Measurements from ENCODE around the gene JAKMIP1.

- no peak for TF ChIP-seq CTCF (IDR thresholded peaks at IDR 0.05)
- no peak for TF ChIP-seq POLR2A (IDR thresholded peaks at IDR 0.05)
These were observed 37.5 kb downstream of the JAKMIP1 start for GRCh38 chr4:6162885-6163284.
